Gastrocnemius medialis (tissue), 4 donors: ENCODE measurements around the gene TMTC3.

ENCODE experiments used
- CTCF ChIP-seq, 5 experiments: fragments of 450-650 bp in 3 of 5; fragments of 200-600 bp in 2 of 5; sonication (generic) in 2 of 5; IDR thresholded peaks in 4 of 5; conservative IDR thresholded peaks in 1 of 5; 1 replicate in 4 of 5; 2 replicates in 1 of 5; pipeline ENCODE4 v1.5.1; 2016 to 2019; ENCODE audit warnings: antibody characterized with exemption in 5 of 5, mild to moderate bottlenecking in 3 of 5, moderate library complexity in 3 of 5
- POLR2A ChIP-seq, 2 donors: fragments of 450-650 bp; IDR thresholded peaks; one replicate each; pipeline ENCODE4 v1.6.1; 2017; ENCODE audit warnings: antibody characterized with exemption in 2 of 2, mild to moderate bottlenecking in 2 of 2, moderate library complexity in 2 of 2

- TF ChIP-seq CTCF (IDR thresholded peaks at IDR 0.05 in 4 of 5, conservative IDR thresholded peaks at IDR 0.05 in 1 of 5) (no peak), POLR2A (IDR thresholded peaks at IDR 0.05) (no peak)
Observed at GRCh38 chr12:88242939-88243338, 100.8 kb downstream of the TMTC3 start.
